DMS53 treated with DMSO at 0.1 percent for 48 hours (cell line): ENCODE results near the gene G2E3.
A peak's percentile ranks its signal among the peaks of the same experiment; 100 is the strongest.

ENCODE experiments used
- DNase-seq: peaks from one replicate; lab custom pipeline; 2025; ENCODE audit not compliant: unreplicated experiment; lab: John Stamatoyannopoulos, UW

G2E3 gene

DNA sequence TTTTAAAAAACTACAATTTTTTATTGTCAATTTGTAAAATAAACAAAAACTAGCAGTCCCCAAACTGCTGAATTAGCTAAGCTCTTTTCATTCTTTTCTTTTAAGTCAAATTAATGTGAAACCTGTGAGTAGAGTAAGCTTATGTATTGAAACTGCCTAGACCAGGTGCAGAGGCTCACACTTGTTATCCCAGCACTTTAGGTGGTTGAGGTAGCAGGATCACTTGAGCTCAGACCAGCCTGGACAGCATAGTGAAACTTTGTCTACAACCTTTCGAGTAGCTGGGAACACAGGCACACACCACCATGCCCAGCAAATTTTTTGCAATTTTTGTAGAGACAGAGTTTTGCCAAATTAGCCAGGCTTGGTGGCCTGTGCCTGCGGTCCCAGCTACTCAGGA lies 89.5 kb downstream of the G2E3 start:
- no peak for DNase-seq

DNA sequence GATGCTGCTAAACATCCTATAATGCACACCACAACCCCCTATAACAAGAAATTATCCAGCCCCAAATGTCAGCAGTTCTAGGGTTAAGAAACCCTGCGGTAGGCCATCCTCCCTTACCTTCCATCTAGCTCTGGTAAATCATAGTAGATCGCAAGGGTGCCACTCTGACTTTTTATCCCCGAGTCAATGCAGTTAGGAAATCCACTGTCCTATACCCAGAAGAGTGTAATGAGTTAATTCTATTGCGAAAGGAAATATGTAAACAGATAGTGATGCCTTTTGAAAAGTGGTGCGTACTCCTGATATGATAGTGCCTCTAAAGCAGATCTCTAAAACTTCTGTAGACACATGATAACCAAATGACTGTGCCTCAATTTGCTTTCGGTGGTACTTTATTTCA lies 93.0 kb downstream of the G2E3 start:
- DNase-seq, result no peak

DNA sequence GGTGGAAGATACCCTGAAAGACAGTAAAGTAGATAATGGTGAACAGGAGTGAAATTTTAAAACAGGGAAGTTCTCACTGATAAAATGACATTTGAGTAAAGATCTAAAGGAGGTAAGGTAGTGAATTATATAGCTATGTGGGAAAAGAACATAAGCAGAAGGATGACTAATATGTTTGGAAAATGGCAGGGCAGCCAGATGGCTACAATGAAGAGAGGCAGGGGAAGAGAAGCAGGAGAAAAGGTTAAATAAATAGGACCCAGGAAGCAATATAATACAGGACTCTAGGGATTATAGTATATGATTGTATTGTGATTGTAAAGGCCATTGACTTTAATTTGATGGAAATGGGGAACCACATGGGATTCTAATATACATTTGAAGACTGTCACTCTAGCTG lies 96.2 kb downstream of the G2E3 start:
- DNase-seq, result no peak

DNA sequence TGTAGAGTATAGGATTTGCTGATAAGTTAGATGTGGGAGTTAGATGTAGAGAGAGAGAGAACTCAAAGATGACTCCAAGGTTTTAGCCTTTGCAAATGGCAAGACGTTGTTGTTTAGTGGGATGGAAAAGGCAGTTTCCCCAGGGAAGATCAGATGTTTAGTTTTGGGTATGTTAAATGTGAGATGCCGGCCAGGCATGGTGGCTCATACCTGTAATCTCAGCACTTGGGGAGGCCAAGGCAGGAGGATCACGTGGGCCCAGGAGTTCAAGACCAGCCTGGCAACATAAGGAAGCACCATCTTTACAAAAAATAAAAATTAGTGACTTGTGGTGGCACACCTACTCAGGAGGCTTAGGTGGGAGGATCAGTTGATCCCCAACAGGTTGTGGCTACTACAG lies 96.7 kb downstream of the G2E3 start:
- DNase-seq, result no peak

DNA sequence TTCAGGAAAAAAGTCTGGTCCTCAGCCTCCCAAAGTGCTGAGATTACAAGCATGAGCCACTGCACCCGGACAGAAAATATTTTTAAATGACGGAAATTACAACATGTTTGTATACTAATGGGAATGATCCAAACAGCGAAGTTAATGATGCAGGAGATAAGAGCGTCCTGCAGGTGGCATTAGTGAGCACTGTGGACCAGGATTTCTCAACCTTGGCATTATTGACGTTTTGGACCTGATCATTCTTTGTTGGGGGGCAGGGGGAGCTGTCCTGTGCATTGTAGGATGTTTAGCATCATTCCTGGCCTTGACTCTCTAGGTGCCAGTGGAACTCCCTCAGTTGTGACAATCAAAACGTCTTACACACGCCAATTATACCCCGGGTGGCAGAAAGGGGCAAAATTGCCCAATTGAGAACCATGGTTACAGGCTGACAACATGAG lies 97.3 kb downstream of the G2E3 start:
- peak; percentile 9 for DNase-seq

DNA sequence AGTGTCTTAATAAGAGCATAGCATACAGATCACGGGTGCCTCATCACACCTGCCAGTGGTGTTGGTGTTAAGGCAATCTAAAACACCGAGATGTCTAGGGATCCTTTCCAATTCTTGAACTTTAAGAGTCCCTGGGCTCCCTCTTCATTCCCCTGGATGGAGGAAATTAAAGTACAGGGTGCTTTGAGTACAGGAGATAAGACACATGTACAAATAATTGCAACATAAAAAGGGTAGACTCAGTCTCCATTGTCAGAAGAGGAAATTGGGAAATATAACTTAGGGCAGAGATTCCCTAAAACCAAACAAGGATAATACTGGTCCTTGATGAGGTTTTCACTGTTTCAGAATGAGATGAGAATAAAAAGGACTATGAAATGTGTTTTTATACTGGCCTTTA lies 98.1 kb downstream of the G2E3 start:
- DNase-seq, result no peak

DNA sequence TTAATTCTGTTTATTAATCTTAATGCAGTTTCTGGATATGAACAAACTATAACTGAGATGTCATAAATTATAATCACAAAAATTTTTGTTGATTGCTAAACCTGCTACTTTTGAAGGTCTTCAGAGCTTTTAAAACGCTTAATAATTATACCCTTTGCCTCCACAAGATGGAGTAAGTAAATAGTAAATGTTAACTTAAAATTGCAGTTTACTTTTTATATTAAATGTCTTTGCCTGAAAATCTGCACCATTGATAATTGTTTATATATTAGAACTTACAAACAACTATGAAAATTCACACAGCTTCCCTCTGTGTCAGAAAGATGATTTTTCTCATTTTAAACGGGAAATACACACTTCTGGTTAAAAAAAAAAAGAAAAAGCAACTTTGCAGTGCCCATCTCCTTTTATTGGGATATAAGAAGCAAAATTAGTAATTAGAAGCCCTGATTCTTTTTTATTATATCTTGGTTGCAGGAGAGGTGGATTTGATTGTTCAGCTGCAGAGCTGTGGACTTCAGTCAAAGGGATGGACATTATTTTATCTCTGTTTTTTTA lies 98.7 kb downstream of the G2E3 start:
- DNase-seq, result no peak

DNA sequence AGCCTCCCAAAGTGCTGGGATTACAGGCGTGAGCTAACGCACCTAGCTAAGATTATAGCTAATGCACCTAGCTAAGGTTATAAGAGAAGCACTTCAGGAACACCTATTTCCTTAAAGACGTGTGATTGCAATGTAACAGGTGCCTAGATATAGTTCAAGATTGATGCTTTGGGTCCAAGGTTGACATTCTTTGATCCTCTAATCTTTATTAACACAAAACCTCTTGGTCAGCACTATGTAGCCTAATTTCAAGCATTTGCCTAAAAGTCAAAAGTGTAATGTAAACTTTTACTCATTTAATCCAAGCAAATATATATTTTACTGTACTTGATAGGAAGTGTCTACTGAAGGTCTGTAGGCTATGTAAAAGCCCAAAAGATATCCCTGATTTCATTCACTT lies 99.7 kb downstream of the G2E3 start:
- DNase-seq, result no peak

DNA sequence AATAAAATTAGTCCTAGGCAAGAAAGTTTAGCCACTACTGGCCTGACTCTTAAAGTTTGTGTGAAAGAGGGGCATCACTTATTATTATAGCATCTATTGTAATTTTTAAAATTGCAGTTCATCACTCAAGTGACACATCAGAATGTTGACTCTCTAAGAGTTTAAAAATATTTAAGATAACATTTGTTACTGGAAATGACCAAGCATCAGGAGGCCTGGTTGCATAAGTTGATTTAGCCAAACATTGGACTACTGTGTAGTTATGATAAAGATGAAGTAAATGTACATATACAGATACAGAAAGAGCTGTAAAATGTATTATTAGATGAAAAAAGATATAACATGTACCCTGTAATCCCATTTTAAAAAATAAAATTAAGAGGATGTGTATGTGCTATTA lies 110.6 kb downstream of the G2E3 start:
- no peak for DNase-seq
